Keratinocyte (primary cell): ENCODE measurements around the gene SLC13A5. TPM values are rescaled to one million over a fixed set of nuclear protein-coding genes. Genes with fewer than 3 reads are reported as not detected.

Experiments
- DNase-seq: peaks from one replicate; pipeline ENCODE4 v3.0.0-alpha.2; 2011; ENCODE audit warnings: low read depth, missing footprints, low spot score
- FAIRE-seq: peaks from 2 replicates; lab custom pipeline; 2011; peaks lifted over from hg19 to GRCh38; lab: Jason Lieb, UNC
- H2AFZ ChIP-seq: 2 replicates; pipeline ENCODE4 v1.6.0; 2012; ENCODE audit warnings: low read length, control low read depth, inconsistent platforms; ENCODE audit not compliant: control insufficient read depth
- H3K27ac ChIP-seq: 2 replicates; pipeline ENCODE4 v1.5.1; 2011; ENCODE audit warnings: low read length; ENCODE audit not compliant: control insufficient read depth, insufficient read depth
- H3K27me3 ChIP-seq: 3 replicates; pipeline ENCODE4 v1.6.0; 2011; ENCODE audit warnings: low read length; ENCODE audit not compliant: control insufficient read depth, insufficient read depth; ENCODE audit errors: extremely low read depth
- H3K36me3 ChIP-seq, 2 experiments: 2 replicates in 1 of 2; 3 replicates in 1 of 2; pipeline ENCODE4 v1.5.1; 2011; ENCODE audit warnings: low read length in 2 of 2, mild to moderate bottlenecking in 1 of 2; ENCODE audit not compliant: control insufficient read depth in 2 of 2, insufficient read depth in 2 of 2; ENCODE audit errors: extremely low read depth in 1 of 2
- H3K4me1 ChIP-seq: 3 replicates; pipeline ENCODE4 v1.5.1; 2011; ENCODE audit warnings: low read length; ENCODE audit not compliant: control insufficient read depth, insufficient read depth; ENCODE audit errors: extremely low read depth
- H3K4me2 ChIP-seq: 3 replicates; pipeline ENCODE4 v1.6.0; 2011; ENCODE audit warnings: low read depth, low read length; ENCODE audit not compliant: control insufficient read depth, insufficient read depth; ENCODE audit errors: extremely low read depth
- H3K4me3 ChIP-seq, 3 experiments: fragments of 200-600 bp in 1 of 3; sonication (generic) in 1 of 3; 2 replicates in 2 of 3; 3 replicates in 1 of 3; pipeline ENCODE4 v1.5.1; 2011 to 2016; ENCODE audit warnings: low read length in 3 of 3, mild to moderate bottlenecking in 3 of 3, control low read depth in 2 of 3, inconsistent platforms in 1 of 3, low read depth in 1 of 3, mixed read lengths in 1 of 3, mixed run types in 1 of 3, moderate library complexity in 1 of 3; ENCODE audit not compliant: control insufficient read depth in 2 of 3, insufficient read depth in 2 of 3; ENCODE audit errors: extremely low read depth in 1 of 3
- H3K79me2 ChIP-seq: 2 replicates; pipeline ENCODE4 v1.6.0; 2012; ENCODE audit warnings: low read length; ENCODE audit not compliant: control insufficient read depth, insufficient read depth
- H3K9ac ChIP-seq: 3 replicates; pipeline ENCODE4 v1.6.0; 2011; ENCODE audit warnings: low read length; ENCODE audit not compliant: control insufficient read depth, insufficient read depth; ENCODE audit errors: extremely low read depth
- H3K9me1 ChIP-seq: 3 replicates; pipeline ENCODE4 v1.6.0; 2011; ENCODE audit warnings: low read length; ENCODE audit not compliant: control insufficient read depth, insufficient read depth; ENCODE audit errors: extremely low read depth
- H3K9me3 ChIP-seq: 2 replicates; pipeline ENCODE4 v1.5.1; 2012; ENCODE audit warnings: low read depth, low read length; ENCODE audit not compliant: control insufficient read depth
- H4K20me1 ChIP-seq: 3 replicates; pipeline ENCODE4 v1.6.0; 2011; ENCODE audit warnings: low read length; ENCODE audit not compliant: control insufficient read depth, insufficient read depth; ENCODE audit errors: extremely low read depth
- CTCF ChIP-seq, 3 experiments: IDR thresholded peaks in 1 of 3; conservative IDR thresholded peaks in 1 of 3; optimal IDR thresholded peaks in 1 of 3; 2 replicates in 2 of 3; 3 replicates in 1 of 3; pipeline versions ENCODE3 to v1.5.1; 2011; ENCODE audit warnings: low read length in 3 of 3, mild to moderate bottlenecking in 3 of 3, moderate library complexity in 2 of 3, control low read depth in 1 of 3, inconsistent platforms in 1 of 3; ENCODE audit not compliant: insufficient read depth in 2 of 3; ENCODE audit errors: extremely low read depth in 1 of 3
- EZH2 ChIP-seq: IDR thresholded peaks from one replicate; pipeline ENCODE4 v1.6.1; 2012; ENCODE audit warnings: inconsistent platforms, mild to moderate bottlenecking, low read length, moderate library complexity
- dilution Hi-C: fragments of 300-500 bp; cut with MboI; formaldehyde crosslinking; loops from one replicate; pipeline ENCODE4 v1.7.0; 2020; ENCODE audit warnings: low sequenced_read_pairs; ENCODE audit not compliant: extremely low pct_ligation_motif_present
- polyA plus RNA-seq, 5 experiments: library from polyadenylated mRNA; depleted of rRNA in 3 of 5; stranded (reverse) in 3 of 5; stranded (forward) in 1 of 5; unstranded in 1 of 5; fragments of >200 nt; gene quantifications; 1 replicate in 1 of 5; 2 replicates in 3 of 5; 3 replicates in 1 of 5; pipeline versions ENCODE4 v1.2.1 to v1.2.3, GENCODE V29; 2011 to 2012; ENCODE audit warnings: missing spikeins in 2 of 5, low read depth in 1 of 5, low replicate concordance in 1 of 5

The SLC13A5 gene
- polyA plus RNA-seq, 1 donor (not counting 4 experiments of a cell fraction or from before 2014, with no cell fraction given): 0.14 TPM

GRCh38 chr17:6712058-6712853, 913 bp downstream of the SLC13A5 start:
- peak overlapping the region in 1 of 3 experiments; percentile 21 for H3K4me3 ChIP-seq
- dilution Hi-C loops: no loop called here
- H3K79me2 ChIP-seq: no peaks in the 10 kb centered on the region
- FAIRE-seq: peak; percentile 97
- peak overlapping the region; percentile 77 for H2AFZ ChIP-seq
- peak; percentile 36 to 45 (median 36) for TF ChIP-seq CTCF (optimal IDR thresholded peaks at IDR 0.05 in 1 of 3, IDR thresholded peaks at IDR 0.05 in 1 of 3, conservative IDR thresholded peaks at IDR 0.05 in 1 of 3; ENCODE audit: extremely low read depth in 1 of 3, insufficient read depth in 2 of 3, low read length in 3 of 3)
- no peak for TF ChIP-seq EZH2
- no peaks in the 10 kb centered on the region for H3K36me3 ChIP-seq
- peaks cover 23% of the 10 kb centered on the region for H3K4me1 ChIP-seq
- peaks cover 6% of the 10 kb centered on the region for H3K27me3 ChIP-seq
- no peaks in the 10 kb centered on the region for H4K20me1 ChIP-seq
- no peak overlapping the region for H3K27ac ChIP-seq
- H3K9me1 ChIP-seq: no peaks in the 10 kb centered on the region
- DNase-seq: peak; percentile 75
- H3K9me3 ChIP-seq: no peaks in the 10 kb centered on the region
- H3K9ac ChIP-seq: no peak overlapping the region
- H3K4me2 ChIP-seq: peak overlapping the region; percentile 76

GRCh38 chr17:6711681-6712057, 1.5 kb downstream of the SLC13A5 start:
- Histone ChIP-seq H3K36me3 (no peaks in the 10 kb centered on the region), H3K9ac (no peak overlapping the region), H4K20me1 (no peaks in the 10 kb centered on the region), H3K27ac (no peak overlapping the region), H3K9me3 (no peaks in the 10 kb centered on the region), H3K4me2 (no peak overlapping the region), H3K27me3 (peaks cover 6% of the 10 kb centered on the region), H3K79me2 (no peaks in the 10 kb centered on the region), H3K9me1 (no peaks in the 10 kb centered on the region), H2AFZ (peak overlapping the region; percentile 71), H3K4me1 (peaks cover 23% of the 10 kb centered on the region), H3K4me3 (no peak overlapping the region)
- dilution Hi-C loops: no loop called here
- FAIRE-seq: no peak
- no peak for TF ChIP-seq EZH2
- TF ChIP-seq CTCF (optimal IDR thresholded peaks at IDR 0.05 in 1 of 3, IDR thresholded peaks at IDR 0.05 in 1 of 3, conservative IDR thresholded peaks at IDR 0.05 in 1 of 3; ENCODE audit: extremely low read depth in 1 of 3, insufficient read depth in 2 of 3, low read length in 3 of 3): no peak
- no peak for DNase-seq
